ENCODE measurements around the gene TPRN.

Gene TPRN

DNA sequence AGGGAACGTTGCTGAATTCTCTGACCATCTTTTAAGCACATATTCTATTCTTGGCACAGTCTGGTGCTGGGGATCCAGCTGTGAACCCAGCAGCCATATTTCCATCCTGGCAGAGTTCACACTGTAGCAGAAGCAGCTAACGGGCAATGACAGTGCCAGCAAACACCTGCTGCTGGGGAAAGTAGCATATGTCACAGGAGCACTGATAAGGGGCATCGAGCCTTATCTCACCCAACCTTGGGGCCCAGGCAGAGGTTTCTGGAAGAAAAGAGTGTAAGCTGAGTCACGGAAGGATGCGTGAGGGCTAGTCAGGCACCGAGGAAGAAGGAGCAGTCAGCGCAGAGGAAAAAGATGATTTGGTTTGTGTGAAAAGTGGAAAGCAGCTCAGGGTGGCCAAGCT lies 6.1 kb upstream of the TPRN start:
- no peak for DNase-seq (ENCODE audit: low read depth)

DNA sequence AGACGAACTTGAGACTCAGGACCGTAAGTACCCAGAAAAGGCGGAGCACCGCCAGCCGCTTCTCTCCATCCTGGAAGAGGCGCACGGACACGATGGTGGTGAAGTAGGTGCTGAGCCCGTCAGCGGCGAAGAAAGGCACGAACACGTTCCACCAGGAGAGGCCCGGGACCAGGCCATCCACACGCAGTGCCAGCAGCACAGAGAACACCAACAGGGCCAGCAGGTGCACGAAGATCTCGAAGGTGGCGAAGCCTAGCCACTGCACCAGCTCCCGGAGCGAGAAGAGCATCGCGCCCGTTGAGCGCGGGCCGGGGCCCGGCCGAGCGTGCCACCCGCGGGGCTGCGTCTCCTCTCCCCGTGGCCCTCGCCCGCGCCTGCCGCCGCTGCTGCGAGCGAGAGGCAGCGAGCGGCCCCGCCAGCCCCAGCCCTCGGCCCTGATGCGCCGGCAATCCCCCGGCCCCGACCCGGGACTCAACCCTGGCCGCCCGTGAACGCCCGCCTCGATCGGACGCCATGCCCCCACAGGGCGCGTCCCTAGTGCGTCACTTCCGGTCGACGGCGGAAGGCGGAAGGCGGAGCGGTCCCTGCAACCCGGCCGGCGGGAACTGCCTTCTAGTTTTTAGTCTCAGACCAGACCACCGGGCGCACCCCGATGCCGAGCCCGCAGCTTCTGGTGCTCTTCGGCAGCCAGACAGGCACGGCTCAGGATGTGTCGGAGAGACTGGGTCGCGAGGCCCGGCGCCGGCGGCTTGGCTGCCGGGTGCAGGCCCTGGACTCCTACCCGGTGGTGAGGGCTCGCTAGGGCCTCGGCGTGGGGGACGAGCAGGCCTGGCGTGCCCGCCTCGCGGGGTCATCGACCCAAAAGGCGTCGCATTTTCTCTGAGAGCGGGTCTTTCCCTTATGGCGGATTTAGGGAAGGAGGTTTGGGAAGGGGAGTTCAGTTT lies 4.9 kb upstream of the TPRN start, which contains the start of the genes NDOR1 and TMEM203:
NDOR1 (plus strand) TSS at position 575 of the 944 bp plus-strand sequence; CDS start at position 653, 78 bp downstream.
TMEM203 (minus strand) TSS at position 523 of the 944 bp plus-strand sequence; CDS start at position 289, 234 bp downstream.
- DNase-seq (ENCODE audit: low read depth): peak; percentile 86

DNA sequence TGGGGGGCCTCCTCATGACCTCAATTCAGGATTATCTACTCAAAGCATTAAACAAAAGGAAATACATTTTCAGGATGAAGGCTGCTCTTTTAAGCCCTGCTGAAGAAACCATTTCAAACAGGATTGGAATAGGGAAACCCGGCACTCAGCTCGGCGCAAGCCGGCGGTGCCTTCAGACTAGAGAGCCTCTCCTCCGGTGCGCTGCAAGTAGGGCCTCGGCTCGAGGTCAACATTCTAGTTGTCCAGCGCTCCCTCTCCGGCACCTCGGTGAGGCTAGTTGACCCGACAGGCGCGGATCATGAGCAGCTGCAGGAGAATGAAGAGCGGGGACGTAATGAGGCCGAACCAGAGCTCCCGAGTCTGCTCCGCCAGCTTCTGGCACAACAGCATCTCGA lies 4.2 kb upstream of the TPRN start:
- DNase-seq (ENCODE audit: low read depth): no peak

DNA sequence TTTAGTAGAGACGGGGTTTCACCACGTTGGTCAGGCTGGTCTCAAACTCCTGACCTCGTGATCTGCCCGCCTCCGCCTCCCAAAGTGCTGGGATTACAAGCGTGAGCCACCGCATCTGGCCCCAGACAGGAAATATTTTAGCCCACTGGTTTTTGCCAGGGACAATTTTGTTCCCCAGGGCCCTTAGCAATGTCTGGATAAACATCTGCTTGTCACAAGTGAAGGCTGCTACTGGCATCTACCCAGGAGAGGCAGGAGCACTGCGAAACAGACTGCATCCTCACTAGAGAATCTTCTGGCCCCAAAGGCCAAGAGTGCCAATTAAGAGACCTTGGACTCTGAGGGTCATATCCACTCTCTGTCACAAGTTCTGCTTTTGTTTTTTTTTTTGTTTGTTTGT lies 2.4 kb upstream of the TPRN start:
- no peak for DNase-seq (ENCODE audit: low read depth)

DNA sequence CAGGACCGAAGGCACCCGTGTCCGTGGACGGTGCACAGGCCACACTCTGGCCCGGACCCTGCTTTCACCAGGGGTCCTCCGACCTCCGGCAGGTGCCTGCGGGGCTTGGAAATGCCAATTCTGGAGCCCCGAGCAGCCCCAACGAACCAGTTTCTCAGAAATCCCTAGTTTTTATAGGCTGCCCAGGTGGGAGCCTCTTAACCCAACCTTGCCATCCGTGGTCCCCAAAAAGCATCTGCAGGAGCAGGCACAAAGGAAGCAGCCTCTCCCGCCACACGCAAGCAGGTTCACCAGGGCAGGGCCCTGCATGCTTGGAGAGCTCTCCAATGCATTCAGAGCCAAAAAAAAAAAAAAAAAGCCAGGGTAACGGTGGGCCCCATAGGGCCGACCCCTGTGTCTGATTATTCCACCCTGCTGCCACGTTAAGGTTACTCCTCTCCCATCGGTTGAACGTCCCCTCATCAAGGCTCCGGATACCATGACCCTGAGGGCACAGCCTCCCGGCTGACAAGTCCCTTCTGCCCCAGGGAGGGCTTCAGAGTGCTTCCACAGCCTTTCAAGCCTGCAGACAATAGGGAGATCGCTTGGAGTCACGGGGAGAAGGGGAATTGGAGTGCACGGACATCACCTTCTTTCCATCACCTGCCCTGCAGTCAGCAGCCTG lies 796 bp upstream of the TPRN start:
- no peak for DNase-seq (ENCODE audit: low read depth)

DNA sequence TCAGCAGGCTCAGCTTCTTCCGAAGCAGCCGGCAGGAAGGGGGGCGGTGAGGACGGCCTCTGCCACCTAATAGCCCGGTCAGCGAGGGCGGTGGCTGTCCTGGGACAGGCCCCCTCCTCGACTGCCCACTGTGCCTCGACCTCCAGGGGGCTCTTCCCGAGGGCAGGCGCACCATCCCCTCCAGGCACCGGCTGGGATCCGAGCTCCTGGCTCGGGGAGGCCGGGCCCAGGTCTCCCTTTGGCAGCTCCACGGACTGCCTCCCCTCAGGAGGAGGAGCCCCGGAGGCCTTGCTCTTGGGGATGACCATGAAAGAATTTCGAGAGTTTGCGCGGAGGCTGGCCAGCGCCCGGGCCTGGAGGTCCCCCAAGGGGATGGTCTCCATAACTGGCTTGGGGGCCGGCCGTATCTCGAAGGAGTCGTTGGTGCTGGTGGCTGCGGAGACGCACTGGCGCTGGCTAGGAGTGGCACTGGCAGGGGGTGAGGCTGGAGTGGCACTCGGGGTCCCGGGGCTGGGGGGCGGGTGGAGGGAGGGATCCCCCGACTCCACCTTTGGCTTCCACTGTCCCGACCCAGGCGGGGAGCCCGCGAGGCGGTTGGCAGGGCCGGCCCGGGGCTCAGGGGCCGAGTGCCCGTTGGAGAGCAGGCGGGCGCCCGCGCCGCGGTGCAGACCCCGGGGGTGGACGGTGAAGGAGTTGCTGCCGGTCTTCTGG lies 975 bp downstream of the TPRN start:
- DNase-seq (ENCODE audit: low read depth): no peak

DNA sequence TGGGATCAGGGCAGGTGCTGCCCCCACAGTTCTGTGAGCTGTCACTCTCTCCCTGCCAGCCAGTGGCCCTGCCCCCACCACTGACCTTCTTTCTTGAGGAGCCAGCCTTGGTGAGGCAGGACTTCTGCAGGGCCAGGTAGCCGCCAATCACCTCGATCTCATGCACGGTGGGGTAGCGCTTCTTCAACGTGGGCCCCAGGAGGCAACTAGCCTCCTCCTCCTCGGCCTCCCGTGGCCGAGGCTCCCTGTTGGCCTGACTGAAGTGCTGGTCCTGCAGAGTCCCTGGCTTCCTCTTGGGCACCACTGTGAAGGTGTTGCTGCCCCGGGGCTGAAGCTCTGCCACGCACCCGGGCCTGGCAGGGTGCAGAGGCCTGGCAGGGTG lies 1.6 kb downstream of the TPRN start:
- DNase-seq (ENCODE audit: low read depth): no peak

DNA sequence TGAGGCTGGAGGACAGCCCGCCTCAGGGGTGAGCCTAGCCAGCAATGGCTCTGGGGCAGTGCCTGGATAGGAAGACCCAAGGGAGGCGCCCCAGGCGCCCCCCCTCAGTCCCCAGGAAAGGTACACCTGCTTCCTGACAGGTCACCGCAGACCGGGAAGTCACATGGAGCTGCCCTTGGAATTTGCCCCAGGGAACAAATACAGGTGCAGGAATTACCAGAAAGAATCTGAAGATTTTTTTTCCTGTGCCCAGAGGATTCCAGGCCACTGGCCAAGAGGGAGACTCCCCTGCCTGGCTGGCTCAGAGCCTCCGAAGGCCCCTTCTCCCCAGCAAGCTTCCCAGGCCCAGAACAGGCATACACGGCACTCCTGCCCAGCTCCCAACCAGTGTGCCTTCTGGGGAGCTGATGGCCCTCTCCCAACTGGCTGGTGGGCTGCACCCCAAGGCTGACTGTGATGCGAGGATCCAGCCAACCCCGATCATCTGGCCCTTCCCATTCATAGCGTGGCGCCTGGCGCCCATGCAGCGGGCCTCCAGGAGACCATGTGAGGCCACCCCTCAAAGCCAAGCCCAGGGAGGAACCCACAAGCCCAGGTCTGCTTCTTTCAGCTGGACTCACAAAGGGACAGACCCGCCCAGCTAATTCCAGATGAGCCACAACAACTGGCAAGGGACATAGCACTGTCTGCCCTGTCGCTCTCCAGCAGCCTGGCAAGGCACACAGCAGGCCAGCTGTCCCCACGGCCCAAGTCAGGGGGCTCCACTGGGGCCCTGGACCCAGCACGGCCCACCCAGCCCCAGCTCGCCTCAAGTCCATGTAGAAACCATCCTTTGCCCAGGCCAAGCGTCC lies 2.3 kb downstream of the TPRN start:
- DNase-seq (ENCODE audit: low read depth): no peak

DNA sequence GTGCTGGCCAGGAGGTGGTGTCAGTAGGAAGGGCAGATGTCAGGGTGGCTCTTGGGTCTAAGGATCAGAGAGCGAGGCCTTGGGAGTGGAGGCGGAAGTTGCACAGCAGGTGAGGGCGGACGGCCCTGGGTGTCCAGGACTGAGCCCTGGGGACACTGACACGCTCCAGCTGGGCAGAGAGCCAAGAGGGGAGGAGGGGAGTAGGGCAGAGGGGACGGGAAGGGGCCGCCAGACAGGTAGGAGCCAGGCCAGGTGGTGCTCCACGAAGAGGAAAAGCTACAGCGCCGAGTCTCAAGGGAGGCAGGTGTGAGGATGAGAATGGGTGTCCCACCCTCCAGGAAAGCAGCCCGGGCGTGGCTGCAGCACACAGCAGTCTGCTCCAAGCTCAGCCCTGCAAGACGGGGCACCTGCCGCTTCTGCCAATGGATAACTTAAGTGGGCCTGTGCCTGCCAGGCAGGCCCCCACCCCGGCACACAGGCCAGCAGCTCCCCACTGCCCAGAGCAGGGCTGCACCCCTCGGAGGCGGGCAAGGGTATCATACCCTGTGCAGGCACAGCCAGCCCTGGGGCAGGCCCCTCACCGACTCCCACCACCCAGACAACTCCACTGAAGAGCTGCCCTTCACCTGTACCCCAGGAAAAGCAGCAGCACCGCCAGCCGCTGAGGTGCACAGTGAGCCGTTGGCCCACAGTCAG lies 4.9 kb downstream of the TPRN start:
- DNase-seq (ENCODE audit: low read depth): no peak

DNA sequence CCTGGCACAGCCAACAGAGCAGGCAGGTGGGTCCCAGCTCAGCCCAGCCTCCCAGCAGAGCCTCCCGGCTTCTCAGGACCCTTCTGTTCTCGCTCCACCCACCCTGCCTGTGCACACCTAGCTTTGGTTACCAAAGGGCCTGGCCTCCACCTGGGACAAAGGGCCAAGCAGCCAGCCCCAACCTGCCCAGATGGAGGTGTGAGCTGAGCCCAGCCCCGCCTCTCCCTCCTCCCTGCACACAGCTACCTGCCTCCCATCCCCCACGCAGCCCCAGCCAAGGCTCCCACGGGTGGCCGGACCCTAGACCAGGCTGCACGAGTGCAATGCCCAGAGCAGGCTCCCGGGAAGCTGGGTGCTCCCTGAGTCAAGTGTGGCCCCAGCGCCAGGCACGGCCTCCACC lies 5.6 kb downstream of the TPRN start:
- no peak for DNase-seq (ENCODE audit: low read depth)

DNA sequence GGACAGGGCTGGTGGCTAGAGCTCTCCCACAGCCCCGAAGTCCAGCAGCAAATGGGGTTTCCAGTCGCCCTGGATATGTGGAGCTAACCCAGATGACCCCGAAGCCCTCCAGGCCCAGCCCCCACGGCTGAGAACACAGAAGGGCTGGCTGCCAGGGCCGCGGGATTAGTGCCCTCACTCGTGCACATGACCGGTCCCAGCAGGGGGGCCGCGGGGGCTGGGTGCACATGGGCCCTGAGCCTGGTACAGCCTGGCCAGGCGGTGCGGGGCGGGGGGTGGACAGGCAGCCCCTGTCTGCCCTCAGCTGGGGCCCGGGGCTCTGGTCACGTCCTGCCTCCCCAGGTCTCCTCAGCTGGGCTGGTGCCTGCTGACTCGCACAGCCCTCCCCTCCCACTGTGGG lies 6.2 kb downstream of the TPRN start:
- DNase-seq (ENCODE audit: low read depth): no peak

DNA sequence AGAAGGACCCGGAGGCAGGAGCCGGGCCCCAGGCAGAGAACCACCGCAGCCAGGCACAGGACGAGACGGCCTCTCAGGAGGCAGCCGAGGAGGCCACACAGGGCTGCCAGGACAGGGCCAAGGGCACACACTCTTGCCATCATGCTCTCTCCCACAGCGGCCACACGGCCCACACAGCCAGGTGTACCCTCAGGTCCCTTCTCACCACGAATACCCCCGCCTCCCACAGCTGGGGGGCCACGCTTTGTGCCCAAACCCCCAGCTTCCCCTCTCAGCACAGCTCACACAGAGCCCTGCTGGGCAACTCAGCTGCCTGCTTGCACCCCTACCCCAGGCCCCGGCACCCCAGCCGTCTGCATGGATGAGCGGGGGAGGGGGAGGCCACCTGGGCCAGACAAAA lies 6.8 kb downstream of the TPRN start:
- DNase-seq (ENCODE audit: low read depth): no peak

DNA sequence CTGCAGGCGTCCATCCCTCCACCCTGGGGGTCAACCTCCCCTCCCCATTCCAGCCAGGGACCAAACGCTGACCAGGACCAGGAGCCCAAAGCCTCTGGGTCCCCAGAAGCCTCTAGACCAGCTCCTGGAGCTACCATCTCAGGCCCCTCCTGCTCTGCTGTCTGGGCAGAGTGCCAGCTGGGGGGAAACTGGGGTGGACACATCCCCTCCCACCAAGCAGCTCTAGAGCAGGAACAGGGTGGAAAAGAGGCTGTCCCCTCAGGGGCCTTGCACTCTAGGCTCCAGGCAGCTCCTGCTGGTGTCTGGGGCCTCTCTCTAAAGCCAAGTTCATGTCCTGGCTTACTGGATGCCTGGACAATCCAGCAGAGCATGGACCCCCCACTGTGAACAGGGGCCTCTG lies 7.7 kb downstream of the TPRN start:
- DNase-seq (ENCODE audit: low read depth): no peak

DNA sequence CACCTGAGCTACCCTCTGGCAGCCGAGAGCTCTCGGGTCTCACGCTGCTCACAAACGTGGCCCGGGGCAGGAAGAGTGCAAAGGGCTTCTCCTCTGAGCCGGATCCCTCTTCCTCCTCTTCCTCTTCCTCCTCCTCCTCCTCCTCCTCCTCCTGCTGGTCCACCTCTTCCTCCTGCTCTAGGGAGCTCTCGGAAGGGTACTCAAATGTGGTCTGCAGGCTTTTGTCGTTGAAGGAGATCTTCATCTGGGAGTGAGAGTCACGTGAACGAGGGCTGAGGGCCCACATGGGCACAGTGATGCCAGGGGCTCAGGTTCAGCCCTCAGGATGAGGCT lies 8.1 kb downstream of the TPRN start:
- no peak for DNase-seq (ENCODE audit: low read depth)

DNA sequence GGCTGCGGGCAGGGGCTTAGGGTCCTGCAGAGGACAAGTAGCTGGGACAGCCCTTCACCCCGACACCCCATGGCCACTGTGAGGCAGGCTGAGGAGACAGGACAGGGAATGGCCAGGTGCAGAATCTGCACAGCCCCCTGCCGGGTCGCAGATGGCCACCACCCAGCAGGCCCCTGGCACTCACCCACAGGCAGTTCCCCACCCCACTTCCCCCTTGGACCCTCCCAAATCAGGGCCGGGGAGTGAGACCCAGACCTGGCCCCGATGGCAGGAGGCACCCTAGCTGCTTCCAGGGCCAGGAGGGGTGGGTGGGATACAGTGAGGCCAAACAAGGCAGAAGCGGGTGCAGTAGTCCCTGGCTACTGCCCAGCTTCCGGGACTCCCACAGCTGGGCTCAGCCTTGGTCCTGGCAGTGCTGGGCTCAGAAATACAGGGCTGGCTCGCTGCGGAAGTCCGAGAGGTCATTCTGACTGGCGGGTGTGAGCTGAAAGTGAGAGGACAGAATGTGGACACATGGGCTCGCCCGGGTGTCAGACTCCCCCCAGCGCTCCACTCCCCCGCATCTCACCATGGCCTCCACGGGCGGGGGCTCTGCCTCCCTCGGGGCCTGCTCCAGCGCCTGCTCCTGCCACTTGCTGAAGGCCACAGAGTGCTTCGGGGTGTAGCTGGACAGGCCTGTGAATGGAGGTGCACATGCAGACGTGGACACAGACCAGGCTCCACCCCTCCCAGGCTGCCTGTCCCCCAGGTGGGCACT lies 8.7 kb downstream of the TPRN start:
- DNase-seq (ENCODE audit: low read depth): no peak

DNA sequence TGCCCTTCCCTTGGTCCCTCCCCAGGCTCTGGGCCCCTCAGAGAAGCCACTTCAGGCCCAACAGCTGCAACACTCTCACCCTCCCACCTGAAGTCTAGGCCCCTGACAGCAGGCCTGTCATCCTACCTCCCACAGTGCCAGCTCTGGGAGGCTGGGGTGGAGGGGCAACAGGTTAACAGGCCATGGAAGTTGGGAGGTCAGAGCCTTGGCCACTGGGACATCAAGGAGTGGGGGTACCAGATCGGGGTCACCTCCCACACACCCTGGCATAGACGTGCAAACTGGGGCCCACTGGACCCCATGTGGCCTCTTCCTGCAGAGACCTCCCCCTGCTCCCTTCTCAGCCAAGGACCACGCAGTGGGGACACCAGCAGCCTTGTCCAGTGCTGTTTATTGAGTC lies 9.3 kb downstream of the TPRN start:
- no peak for DNase-seq (ENCODE audit: low read depth)

DNA sequence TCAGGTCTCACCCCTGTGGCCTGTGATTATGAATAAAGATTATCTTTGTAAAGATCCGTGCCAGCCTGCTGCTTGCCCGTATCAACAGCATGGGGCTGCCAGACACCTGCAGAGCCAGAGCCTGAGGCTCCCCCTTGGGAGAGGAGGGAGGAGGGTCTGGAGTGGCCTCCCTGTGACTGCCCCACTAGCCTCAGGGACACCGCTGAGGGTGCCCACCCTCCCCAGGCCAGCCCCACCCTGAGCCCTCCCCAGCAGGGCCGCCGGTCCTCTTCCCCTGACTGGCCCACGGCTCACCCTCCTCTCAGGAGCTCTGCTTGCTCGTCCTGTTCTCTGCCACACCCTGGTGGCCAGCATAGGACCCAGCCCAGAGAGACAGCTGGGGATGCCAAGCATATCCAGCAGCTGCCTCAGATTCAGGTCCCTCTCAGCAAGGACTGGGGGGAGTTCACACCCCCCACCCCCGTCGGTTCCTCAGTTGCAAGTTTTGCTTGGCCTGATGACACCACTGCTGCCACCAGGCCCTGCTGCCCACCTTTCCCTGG lies 10.2 kb downstream of the TPRN start:
- DNase-seq (ENCODE audit: low read depth): no peak

DNA sequence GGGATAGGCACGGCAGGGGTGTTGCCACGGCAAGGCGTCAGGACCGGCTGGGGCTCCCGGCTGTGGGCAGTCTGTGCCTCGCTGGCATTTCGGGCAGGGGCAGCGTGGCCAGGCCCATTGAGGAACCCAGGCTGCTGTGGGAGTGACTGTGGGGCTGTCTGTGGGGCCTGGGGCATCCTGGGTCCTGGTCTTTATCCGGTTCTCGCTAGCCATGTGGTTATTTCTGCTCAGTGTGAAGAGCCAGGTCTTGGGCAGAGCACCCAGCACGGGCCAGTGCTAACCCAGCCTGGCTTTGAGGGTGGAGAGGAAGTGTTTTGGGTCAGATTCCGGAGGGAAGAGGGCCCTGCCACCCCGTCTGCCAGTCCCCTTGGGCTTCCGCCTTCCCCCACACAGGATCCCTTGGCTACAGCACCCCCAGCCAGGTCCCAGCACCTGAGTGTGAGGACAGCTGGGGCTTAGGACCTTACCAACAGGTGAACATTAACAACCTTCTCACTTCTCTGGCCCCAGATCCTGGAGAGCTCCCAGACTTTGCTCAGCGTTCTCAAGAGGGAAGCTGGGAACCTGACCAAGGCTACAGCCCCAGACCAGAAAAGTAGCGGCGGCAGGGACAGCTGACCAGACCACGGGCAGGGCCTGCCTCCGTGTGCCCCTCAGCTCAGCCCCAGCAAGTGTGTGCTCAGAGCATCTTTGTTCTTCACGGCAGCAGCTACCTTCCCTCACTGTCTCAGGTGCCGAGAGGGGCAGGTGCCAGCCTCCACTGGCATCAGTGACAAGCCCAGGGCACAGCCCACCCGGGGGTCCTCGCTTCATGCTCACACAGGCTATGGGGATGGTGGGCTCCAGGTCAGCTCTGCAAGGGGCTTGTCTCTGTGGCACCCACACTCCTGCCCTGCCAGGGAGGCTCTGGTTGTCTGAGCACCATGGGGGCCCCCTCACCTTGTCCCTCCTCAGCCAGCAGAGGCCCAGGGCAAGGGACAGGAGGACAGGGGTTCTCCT lies 10.9 kb downstream of the TPRN start:
- DNase-seq (ENCODE audit: low read depth): no peak

Data from stimulated activated CD8-positive, alpha-beta memory T cell treated with anti-CD3 and anti-CD28 coated beads, Interleukin-12 subunit alpha, Interleukin-12 subunit beta, amount 100 ng/mL, for 4 hours (primary cell).